K562 (cell line): ENCODE results near the gene ALKBH2. TPM values are rescaled to one million over a fixed set of nuclear protein-coding genes. Genes with fewer than 3 reads are reported as not detected.
A peak's percentile ranks its signal among the peaks of the same experiment; 100 is the strongest.

Experiments
- BHLHE40 ChIP-seq: IDR thresholded peaks from 2 replicates; pipeline ENCODE4 v1.6.1; 2011; ENCODE audit warnings: low read length, improper control_type of control experiment
- BRD4 ChIP-seq: fragments of 200-600 bp; sonication (generic); IDR thresholded peaks from 2 replicates; pipeline ENCODE4 v1.6.1; 2017; ENCODE audit warnings: inconsistent platforms
- CBFB ChIP-seq: sonication (generic); formaldehyde crosslinking; IDR thresholded peaks from 2 replicates; pipeline ENCODE4 v1.4.0; 2020; ENCODE audit warnings: mild to moderate bottlenecking, missing genetic modification reagents
- CCNT2 ChIP-seq: IDR thresholded peaks from 2 replicates; pipeline ENCODE4 v1.6.1; 2011; ENCODE audit warnings: borderline replicate concordance, low read depth, mild to moderate bottlenecking, moderate library complexity, mixed read lengths, low read length; ENCODE audit not compliant: insufficient read length; ENCODE audit errors: extremely low read depth
- CTBP1 ChIP-seq: fragments of 450-650 bp; IDR thresholded peaks from 2 replicates; pipeline ENCODE4 v1.6.1; 2016; ENCODE audit warnings: borderline replicate concordance
- GABPA ChIP-seq: fragments of 200-800 bp; sonication (Bioruptor generic); conservative IDR thresholded peaks from 2 replicates; pipeline ENCODE4 v1.6.1; 2016; ENCODE audit warnings: low read depth, missing genetic modification characterization, missing compliant biosample characterization
- HNRNPUL1 ChIP-seq: fragments of 200-400 bp; formaldehyde crosslinking; IDR thresholded peaks from 2 replicates; pipeline ENCODE4 v1.6.1; 2017; ENCODE audit warnings: low read length
- KDM4B ChIP-seq, 2 experiments: fragments of 450-650 bp in 1 of 2; sonication (generic) in 1 of 2; IDR thresholded peaks; 2 replicates each; pipeline ENCODE4 v1.6.1; 2016 to 2017; ENCODE audit warnings: borderline replicate concordance in 2 of 2, antibody characterized with exemption in 1 of 2, low read depth in 1 of 2, mild to moderate bottlenecking in 1 of 2
- KLF6 ChIP-seq: fragments of 250-450 bp; sonication (Bioruptor Pico); IDR thresholded peaks from 2 replicates; pipeline ENCODE4 v1.4.0; 2020; ENCODE audit warnings: mild to moderate bottlenecking, moderate library complexity, borderline replicate concordance
- MAFK ChIP-seq: IDR thresholded peaks from 2 replicates; pipeline ENCODE4 v1.6.1; 2011; ENCODE audit warnings: low read length, improper control_type of control experiment
- MCM2 ChIP-seq: fragments of 450-650 bp; IDR thresholded peaks from 2 replicates; pipeline ENCODE4 v1.6.1; 2017; ENCODE audit warnings: low read depth, mild to moderate bottlenecking
- MCM5 ChIP-seq: fragments of 450-650 bp; IDR thresholded peaks from 2 replicates; pipeline ENCODE4 v1.6.1; 2016; ENCODE audit warnings: low read depth
- MEF2A ChIP-seq: IDR thresholded peaks from 2 replicates; pipeline ENCODE4 v1.6.1; 2011; ENCODE audit warnings: low read depth, mild to moderate bottlenecking, low read length, moderate library complexity; ENCODE audit not compliant: control insufficient read depth
- NFE2L1 ChIP-seq: fragments of 450-650 bp; IDR thresholded peaks from 2 replicates; pipeline ENCODE4 v1.6.1; 2016; ENCODE audit warnings: missing genetic modification characterization, low read depth, mild to moderate bottlenecking, missing compliant biosample characterization, moderate library complexity, borderline replicate concordance
- POU5F1 ChIP-seq: fragments of 150-350 bp; IDR thresholded peaks from 2 replicates; pipeline ENCODE4 v1.6.1; 2014; ENCODE audit warnings: borderline replicate concordance, low read length, low read depth, mild to moderate bottlenecking; ENCODE audit not compliant: partially characterized antibody
- RBBP5 ChIP-seq: fragments of 200-600 bp; sonication (generic); IDR thresholded peaks from 2 replicates; pipeline ENCODE4 v1.6.1; 2012; ENCODE audit warnings: borderline replicate concordance, mild to moderate bottlenecking, low read length, control low read depth, inconsistent platforms; ENCODE audit not compliant: insufficient read depth, poor library complexity, severe bottlenecking
- TAF15 ChIP-seq: fragments of 200-400 bp; formaldehyde crosslinking; IDR thresholded peaks from 2 replicates; pipeline ENCODE4 v1.6.1; 2017; ENCODE audit warnings: mild to moderate bottlenecking, low read depth, low read length, moderate library complexity
- ZNF263 ChIP-seq: sonication (generic); formaldehyde crosslinking; IDR thresholded peaks from 2 replicates; pipeline ENCODE4 v1.8.0; 2022; ENCODE audit warnings: mild to moderate bottlenecking, missing genetic modification reagents, borderline replicate concordance
- ZNF347 ChIP-seq: fragments of 450-650 bp; formaldehyde crosslinking; IDR thresholded peaks from 2 replicates; pipeline ENCODE4 v1.4.0; 2020; ENCODE audit warnings: low read depth, mild to moderate bottlenecking, moderate library complexity
- polyA plus RNA-seq, 8 experiments: library from polyadenylated mRNA; depleted of rRNA in 4 of 8; stranded (reverse) in 5 of 8; unstranded in 3 of 8; fragments of >200 nt; fragmentation: Nextera tagmentation in 2 of 8; fragmentation: Illumina TruSeq in 1 of 8; extraction: Ambion mirVana in 2 of 8; extraction: Trizol in 1 of 8; gene quantifications; 2 replicates each; pipeline versions ENCODE4 v1.2.1 to v1.2.3, GENCODE V29; 2011 to 2014; ENCODE audit warnings: inconsistent platforms in 1 of 8, missing spikeins in 1 of 8
- total RNA-seq, 7 experiments: library from RNA; depleted of rRNA in 6 of 7; stranded (reverse); fragments of >200 nt in 6 of 7; fragmentation: Illumina TruSeq in 2 of 7; extraction: Trizol in 2 of 7; gene quantifications; 2 replicates each; pipeline versions ENCODE4 v1.2.1 to v1.2.3, GENCODE V29; 2011 to 2021; ENCODE audit warnings: low replicate concordance in 1 of 7
- TF ChIP-seq, protein P1 (sequence below): sonication (generic); formaldehyde crosslinking; IDR thresholded peaks from 2 replicates; pipeline ENCODE4 v1.4.0; 2020; ENCODE audit warnings: mild to moderate bottlenecking, missing genetic modification reagents
- TF ChIP-seq, protein P2 (sequence below): fragments of 450-650 bp; IDR thresholded peaks from 2 replicates; pipeline ENCODE4 v1.6.1; 2016; ENCODE audit warnings: missing biosample characterization, missing genetic modification characterization
- TF ChIP-seq, protein P3 (sequence below): fragments of 250-450 bp; sonication (Bioruptor Pico); IDR thresholded peaks from 2 replicates; pipeline ENCODE4 v1.5.1; 2021; ENCODE audit warnings: mild to moderate bottlenecking

ALKBH2 gene
- total and polyA plus RNA-seq, 9 of the 15 experiments (the other 6 are each of a cell fraction or from before 2014, with no cell fraction given) = 5.9 to 56.1 (median 41.9) TPM

DNA sequence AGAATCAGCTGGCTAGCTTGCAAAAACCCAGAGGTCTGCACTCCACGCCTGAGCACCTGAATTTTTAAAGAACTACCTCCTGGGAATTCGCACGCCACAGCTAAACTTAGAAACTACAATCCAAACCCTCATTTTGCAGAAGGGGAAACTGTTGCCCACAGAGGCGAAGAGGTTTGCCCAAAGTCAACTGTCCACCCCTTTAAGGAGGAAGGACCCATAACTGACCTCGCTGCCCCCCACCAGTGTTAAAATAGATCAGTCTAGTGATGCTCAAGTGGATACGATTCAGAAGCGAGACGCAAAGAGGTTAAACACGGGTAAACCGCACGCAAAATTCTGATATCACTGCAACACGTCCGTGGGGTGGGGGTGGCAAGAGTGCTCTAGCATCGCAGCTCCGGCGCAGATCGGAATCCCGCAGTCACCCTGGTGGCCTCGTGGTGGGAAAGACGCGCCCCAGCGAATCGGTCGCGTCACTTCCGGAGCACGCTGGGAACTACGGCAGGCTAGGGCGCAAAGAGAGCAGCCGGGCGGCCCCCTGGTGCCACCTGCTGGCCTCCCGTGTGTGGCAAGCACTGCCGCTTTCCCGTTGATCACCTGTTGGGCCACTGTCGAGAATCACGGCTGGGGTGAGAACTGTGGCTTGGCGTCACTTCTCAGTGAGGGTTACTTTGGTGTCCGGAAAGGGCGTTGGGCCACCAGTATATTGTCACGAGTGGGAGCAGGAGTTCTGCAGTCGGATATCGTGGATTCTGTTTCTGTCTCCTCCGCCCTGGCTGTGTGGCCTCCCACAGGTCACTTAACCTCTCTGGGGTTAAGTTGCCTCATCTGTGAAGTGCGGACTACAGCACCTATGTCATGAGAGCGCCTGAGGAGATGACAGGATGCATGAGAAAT, at the start of gene ALKBH2 (continued):
- TF ChIP-seq, protein P1, sequence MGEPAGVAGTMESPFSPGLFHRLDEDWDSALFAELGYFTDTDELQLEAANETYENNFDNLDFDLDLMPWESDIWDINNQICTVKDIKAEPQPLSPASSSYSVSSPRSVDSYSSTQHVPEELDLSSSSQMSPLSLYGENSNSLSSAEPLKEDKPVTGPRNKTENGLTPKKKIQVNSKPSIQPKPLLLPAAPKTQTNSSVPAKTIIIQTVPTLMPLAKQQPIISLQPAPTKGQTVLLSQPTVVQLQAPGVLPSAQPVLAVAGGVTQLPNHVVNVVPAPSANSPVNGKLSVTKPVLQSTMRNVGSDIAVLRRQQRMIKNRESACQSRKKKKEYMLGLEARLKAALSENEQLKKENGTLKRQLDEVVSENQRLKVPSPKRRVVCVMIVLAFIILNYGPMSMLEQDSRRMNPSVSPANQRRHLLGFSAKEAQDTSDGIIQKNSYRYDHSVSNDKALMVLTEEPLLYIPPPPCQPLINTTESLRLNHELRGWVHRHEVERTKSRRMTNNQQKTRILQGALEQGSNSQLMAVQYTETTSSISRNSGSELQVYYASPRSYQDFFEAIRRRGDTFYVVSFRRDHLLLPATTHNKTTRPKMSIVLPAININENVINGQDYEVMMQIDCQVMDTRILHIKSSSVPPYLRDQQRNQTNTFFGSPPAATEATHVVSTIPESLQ (CRISPR knock-in tag) = peak; percentile 63; the same call in 1 of the 2 replicates
- TF ChIP-seq CBFB (CRISPR knock-in tag) = no peak
- TF ChIP-seq HNRNPUL1 = no peak
- peak in 1 of 2 experiments; percentile 77; a peak in 1 of 4 replicates for TF ChIP-seq KDM4B (IDR thresholded peaks at IDR 0.05; ENCODE audit: borderline replicate concordance in 2 of 2, low read depth in 1 of 2)
- TF ChIP-seq, protein P2, sequence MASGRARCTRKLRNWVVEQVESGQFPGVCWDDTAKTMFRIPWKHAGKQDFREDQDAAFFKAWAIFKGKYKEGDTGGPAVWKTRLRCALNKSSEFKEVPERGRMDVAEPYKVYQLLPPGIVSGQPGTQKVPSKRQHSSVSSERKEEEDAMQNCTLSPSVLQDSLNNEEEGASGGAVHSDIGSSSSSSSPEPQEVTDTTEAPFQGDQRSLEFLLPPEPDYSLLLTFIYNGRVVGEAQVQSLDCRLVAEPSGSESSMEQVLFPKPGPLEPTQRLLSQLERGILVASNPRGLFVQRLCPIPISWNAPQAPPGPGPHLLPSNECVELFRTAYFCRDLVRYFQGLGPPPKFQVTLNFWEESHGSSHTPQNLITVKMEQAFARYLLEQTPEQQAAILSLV (tag) = no peak
- peak; percentile 58 for TF ChIP-seq POU5F1
- TF ChIP-seq ZNF263 (CRISPR knock-in tag) = no peak; the same call in 1 of the 2 replicates
- no peak for TF ChIP-seq ZNF347
- TF ChIP-seq TAF15 = no peak
- peak; percentile 95 for TF ChIP-seq GABPA (tag)
- peak; percentile 89 for TF ChIP-seq CTBP1
- TF ChIP-seq MAFK = no peak
- no peak for TF ChIP-seq MCM2
- TF ChIP-seq CCNT2 = peak; percentile 39
- TF ChIP-seq MEF2A = no peak
- no peak for TF ChIP-seq KLF6 (CRISPR knock-in tag)
- peak; percentile 78 for TF ChIP-seq RBBP5
- TF ChIP-seq NFE2L1 = no peak
- TF ChIP-seq, protein P3, sequence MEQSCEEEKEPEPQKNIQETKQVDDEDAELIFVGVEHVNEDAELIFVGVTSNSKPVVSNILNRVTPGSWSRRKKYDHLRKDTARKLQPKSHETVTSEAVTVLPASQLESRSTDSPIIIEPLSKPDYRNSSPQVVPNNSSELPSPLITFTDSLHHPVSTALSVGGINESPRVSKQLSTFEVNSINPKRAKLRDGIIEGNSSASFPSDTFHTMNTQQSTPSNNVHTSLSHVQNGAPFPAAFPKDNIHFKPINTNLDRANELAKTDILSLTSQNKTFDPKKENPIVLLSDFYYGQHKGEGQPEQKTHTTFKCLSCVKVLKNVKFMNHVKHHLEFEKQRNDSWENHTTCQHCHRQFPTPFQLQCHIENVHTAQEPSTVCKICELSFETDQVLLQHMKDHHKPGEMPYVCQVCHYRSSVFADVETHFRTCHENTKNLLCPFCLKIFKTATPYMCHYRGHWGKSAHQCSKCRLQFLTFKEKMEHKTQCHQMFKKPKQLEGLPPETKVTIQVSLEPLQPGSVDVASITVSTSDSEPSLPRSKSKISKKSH (CRISPR knock-in tag) = no peak
- TF ChIP-seq BHLHE40 = peak; percentile 57
- no peak for TF ChIP-seq MCM5
- TF ChIP-seq BRD4 = no peak
